ENCODE measurements around the gene ANGPTL2.

GRCh38 chr9:127099664-127100063, 22.8 kb downstream of the ANGPTL2 start:
- TF ChIP-seq CTCF (IDR thresholded peaks at IDR 0.05): no peak
- TF ChIP-seq POLR2AphosphoS5 (IDR thresholded peaks at IDR 0.05; ENCODE audit: low read depth, low read length): no peak
- no peak for TF ChIP-seq SIN3A (IDR thresholded peaks at IDR 0.05; ENCODE audit: borderline replicate concordance, insufficient read depth, low read depth, low read length)

Measured in Panc1 (cell line).